Activated naive CD4-positive, alpha-beta T cell treated with Interleukin-2 at 50 U/mL for 16 hours (primary cell): ENCODE measurements around the gene TNFAIP8L3.

Experiments used
- DNase-seq: peaks from one replicate; pipeline ENCODE4 v3.0.0-alpha.2; 2020

Gene TNFAIP8L3

DNA sequence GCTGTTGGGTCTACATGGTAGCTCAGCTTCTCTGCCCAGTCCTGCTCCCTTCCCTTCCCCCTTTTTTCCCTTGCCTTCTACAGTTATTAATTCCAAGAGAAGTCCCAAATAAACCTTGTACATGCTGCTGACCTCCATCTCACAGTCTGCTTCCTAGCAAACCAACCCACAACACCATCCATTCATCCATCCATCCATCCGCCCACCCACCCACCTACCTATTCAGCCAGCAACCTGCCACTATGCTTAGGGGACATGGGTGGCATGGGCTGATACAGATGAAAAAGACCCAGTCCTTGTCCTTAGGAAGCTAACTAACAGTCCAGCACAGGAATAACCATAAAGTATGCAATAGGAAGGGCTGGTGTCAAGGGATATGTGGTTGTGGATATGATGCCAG is 5.7 kb downstream of the TNFAIP8L3 start:
- no peak for DNase-seq

DNA sequence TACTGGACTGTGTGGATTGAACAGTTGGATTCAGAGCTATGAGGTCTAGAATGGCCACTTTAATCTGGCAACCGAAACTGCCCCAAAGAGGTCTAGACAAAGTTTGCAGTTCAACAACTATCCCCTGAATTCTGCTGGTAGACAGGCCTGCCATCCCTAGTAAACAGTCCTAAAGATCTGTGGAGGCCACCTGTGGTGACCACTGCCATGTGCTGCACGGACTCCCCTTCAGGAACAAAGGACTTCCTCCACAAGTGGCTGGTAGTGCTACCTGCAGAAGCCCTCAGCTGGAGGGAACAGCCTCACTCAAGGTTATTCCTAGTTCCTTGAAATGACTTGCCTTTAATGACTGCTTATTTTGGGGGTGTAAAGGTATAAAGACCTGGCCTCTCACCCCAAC is 6.1 kb downstream of the TNFAIP8L3 start:
- DNase-seq, result no peak

DNA sequence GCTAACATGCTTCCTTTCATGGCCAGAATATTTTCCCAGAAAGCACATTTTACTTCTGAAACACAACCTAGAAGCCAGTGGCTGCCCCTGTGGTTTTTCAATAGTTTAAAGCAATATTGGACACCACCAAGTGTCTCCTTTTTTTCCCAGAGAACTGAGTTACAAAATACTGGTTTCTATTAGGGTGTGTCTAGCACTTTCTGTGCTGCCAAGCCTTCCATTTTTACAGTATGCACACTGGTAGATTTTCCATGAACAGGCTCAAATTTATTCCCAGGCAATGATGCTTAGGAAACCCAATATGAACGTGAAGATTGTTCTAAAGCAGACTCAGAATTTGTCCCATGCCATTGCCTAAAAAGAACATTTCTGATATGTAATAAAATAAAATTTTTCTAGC is 7.2 kb downstream of the TNFAIP8L3 start:
- DNase-seq, result no peak

DNA sequence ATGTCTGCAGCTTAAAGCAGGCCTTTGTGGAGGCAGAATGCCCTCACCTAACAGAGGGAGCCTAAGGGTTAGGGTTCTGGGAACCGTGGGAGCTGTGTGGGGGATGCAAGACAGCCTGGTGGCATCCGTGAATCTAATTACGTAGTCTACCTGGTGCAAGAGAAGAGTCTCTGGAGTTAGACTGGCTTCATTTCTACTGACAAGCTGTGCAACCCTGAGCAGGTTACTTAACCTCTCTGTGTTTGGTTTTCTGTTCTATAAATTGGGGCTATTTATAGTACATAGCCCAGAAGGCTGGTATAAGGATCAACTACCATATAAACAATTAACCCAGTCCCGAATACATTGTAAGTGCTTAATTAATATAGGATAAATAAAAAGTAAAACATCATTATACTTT is 8.3 kb downstream of the TNFAIP8L3 start:
- no peak for DNase-seq

DNA sequence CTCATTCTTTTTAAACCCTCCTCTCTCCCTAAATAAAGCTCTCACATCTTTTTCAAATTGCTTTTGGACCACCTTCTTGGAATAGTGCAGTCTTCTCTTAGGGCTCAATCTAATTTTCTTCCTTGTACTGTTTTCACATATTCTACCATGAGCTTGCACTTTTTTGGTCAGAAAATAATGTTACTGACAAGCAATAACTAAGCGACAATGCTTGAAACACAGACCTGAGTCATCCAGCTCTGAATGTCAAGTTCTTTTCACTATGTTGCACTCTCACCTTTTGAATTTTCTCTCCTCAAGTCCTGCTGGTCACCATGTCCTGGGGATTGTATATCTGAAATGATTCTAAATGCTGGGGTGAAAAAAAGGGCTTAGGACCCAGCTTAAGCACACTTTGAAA is 8.9 kb downstream of the TNFAIP8L3 start:
- DNase-seq, result no peak

DNA sequence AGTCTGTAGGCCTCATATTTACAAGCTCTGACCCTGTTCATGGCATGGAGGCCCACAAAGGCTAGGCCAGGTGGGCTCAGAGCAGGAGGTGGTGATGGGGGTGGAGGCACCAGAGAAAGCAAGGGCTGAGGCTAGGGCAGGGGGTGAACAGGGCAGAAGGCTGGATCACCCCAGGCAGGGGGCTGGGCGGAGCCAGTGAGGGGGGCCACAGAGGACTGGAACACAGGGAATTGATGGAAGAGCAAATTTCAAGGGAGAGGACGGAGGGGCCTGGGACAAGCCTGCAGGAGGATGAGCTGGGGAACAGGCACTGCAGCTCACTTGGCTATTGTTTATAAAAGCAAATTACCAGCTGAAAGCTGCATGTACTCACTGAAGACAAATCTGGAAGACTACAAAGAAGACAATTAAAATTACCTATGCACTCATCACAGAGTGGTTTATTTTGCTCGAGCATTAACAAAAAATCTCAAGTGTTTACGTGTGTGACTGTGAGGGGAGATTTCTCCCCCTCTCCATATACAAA is 11.0 kb downstream of the TNFAIP8L3 start:
- no peak for DNase-seq

DNA sequence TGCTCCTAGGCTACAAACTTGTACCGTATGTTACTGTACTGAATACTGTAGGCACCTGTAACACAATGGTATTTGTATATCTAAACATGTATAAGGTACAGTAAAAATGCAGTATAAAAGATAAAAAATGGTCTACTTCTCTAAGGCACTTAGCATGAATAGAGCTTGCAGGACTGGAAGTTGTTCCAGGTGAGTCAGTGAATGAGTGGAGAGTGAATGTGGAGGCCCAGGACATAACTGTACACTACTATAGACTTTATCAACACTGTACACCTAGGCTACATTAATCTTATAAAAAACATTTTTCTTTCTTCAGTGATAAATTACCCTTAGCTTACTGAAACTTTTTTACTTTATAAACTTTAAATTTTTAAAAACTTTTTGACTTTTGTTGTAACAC is 12.5 kb downstream of the TNFAIP8L3 start:
- DNase-seq, result no peak

DNA sequence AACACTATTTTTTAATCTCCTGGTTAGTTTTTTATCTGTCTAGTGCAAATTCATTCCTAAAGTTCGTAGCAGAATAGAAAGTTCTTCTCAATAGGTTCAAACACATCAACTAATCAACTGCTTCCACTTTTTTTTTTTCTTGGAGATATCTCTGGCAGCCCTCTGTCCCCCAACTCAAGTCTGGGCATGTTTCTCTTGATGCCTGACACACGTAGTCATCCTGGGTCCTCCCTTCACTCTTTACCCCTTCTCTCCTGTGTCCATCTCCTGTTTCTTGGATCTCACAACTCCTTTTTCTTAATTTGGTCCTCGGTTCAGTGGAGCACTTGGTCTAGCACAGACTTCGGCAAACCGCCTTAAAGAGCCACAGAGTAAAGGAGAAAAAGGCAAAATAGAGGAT is 14.4 kb downstream of the TNFAIP8L3 start:
- no peak for DNase-seq

DNA sequence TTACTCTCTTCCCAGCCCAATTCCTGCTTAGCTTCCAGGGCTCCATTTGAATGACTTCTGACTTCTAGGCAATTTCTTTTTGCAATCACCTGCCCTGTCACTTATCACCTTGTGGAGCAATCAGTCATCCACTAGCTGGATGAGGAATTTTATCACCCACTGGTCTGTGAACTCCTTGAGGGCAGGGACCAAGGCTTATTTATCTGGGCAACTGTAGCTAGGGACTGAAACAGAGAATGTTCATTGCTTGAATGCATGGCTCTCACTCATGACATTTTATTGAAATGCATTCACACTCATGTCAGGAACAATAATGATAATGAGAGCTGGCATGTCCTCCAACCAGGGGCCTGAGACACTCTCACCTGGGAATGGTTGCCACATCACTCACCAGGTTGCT is 15.5 kb downstream of the TNFAIP8L3 start:
- no peak for DNase-seq

DNA sequence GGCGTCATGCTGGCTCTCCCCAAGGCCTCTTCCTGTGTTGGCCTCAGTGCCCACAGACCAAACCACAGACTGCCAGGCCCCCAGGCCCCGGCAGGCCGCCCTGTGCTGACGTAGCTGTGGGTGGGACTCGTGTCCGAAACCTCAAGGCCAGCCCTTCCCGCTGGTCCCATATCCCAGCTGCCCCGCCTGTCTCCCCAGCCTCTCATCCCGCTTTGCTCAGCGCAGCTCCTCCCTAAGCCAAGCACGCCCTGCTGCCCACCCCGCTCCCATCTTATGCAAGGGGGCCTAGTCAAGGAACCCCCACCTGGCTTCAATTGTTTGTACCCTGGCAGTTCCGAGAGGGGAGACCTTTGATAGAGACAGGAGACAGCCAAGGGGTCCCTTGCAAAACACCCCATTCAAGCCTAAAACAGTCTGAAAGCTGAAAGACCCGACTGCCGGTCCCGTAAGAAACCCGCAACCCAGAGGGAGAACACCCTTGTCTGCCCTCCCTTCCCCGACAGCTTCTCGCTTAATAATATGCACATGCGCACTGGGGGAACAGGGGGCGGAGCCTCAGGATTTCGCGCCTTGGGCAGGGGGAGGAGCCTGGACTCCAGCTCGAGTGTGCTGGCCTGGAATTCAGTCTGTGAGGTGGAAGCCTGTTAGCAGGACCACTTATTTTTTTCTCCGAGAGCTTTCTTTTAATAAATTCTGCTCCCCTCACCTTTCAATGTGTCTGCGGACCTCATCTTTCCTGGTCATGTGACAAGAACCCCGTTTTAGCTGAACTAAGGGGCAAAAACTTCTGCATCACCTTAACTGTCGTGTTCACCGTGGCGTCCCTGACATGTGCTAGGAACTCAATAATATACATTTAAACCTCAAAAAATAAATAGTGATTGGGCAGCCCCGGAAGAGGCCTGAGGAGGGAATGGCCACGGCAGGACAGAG is 17.2 kb downstream of the TNFAIP8L3 start:
- peak; percentile 39 for DNase-seq

DNA sequence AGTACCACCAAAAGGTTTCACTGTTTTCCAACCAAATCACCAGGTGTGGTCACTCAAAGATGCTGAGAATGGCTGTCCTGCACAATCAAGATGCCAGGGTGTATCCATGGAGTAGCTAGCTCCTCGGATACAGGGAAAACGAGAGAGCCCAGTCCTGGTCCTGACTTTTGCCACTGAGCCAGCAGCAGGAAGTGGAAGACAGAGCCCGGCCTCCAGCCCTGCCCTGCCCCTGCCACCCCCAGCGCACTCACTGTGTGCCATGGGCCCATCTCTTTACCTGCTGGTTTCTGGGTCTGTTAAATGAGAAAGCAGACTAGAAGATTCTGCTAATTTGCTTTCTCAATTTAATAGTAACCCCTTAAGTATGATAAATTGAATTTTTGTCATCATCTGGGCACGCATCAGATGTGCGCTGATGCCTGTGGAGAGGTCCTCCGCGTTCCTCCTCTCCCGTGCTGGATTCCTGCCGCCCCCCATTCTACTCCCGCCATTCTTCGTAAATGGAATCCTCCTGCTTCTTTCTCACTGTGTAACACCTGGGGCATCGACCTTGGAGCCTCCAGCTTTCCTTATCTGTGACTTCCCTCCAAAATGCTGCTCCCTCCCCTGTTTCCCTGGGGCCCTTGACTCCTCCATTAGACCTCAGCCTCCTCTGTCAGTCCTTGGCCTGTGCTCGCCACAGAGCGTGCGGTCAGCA is 18.0 kb downstream of the TNFAIP8L3 start:
- DNase-seq, result no peak

DNA sequence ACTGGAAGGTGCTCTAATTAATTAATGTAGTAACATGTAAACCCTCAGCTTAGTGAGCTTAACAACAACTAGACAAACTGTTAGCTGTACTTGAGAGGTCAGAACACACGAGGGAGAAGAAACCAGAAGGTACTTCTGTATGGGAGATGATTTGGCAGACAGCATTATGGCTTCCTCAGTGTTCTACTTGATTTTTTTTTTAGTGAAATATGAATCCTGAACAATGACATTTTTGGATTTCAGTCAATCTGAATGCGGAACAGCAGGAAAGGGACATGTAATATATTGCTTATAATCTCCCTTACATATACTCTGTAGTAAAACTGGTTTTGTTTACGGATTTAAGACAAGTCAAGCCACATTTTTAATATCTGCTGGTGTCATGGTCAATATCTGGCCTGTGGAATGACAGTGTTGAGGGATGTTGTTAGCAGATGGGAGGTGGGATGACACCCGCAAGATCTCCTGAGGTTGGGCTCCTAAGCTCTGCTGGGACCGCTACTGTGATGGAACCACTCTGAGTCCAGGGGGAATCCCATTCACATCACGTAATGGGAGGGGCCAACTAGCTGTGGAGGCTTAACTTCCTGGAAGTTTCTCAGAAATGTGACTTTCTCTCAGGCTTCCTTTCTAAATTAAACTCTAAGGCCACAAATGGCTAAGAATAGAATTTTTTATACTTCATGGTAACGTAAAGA is 18.7 kb downstream of the TNFAIP8L3 start:
- no peak for DNase-seq

DNA sequence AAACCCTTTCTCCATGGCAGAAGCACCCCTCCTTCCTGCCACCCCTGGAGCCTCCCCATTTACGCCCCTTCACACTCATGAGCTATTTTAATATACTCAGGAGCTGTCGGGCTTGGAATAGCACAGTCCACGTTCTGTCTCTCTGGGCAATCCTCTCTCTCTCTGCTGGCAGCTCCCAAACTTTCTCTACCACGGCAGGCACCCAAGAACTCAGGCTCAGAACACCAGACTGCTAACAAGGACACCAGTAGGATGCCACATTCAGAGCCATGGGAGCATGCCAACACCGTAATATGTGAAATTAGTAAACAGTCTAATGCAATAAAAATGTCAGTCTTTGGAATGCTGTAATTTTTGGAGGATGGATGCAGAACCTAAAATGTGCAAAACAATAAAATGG is 19.3 kb downstream of the TNFAIP8L3 start:
- no peak for DNase-seq

DNA sequence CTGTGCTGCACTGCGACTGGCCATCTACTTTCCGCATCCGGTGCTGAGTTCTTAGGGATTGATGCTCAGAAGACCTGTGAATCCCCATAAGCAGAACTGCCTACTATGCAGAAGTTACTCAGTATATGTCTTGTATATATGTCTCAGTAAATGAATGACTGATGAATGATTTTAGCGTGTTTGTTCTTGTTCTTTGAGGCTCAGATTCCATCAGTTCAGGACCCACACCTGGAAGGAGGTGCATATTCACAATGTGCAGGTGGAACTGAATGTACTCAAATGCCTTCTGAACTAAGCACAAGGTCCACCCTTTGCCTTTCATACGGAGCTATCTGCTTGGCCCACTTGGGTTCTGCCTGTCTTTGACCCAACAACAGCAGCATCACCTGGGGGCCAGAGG is 19.8 kb downstream of the TNFAIP8L3 start:
- no peak for DNase-seq

DNA sequence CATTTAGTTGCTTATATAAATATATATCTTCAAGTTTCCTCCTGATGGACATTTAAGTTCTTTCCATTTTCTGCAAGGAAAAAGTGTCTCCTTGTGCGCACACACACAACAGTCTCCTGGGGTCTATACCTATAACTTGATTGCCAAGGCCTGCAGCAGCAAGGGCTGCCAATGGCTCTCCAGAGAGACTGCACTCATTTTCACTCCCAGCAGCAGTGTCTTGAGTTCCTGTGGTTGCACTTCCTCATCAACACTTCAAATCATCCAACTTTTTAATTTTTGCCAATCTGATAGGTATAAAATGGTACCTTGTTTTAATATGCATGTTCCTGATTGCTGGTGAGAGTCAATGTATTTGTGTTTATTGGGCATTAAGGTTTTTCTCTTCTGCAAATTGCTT is 23.1 kb downstream of the TNFAIP8L3 start:
- DNase-seq, result no peak

DNA sequence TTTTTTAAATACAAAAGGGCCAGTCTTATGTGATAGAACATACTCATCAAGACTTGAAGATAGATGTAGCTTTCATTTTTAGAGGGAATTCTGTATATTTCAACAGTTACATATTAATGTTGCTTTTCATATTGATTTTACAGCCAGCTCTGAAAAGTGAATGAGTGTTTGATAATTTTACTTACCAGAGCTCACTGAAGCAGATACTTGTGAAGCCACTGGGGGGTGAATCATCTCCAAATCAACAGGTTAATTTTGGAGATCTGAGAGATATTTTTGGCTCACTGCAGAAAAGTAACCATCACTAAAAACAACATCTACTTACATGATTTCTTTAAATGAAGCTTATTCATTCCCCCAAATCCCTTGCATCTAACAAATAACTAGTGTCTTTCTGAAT is 24.7 kb downstream of the TNFAIP8L3 start:
- DNase-seq, result no peak

DNA sequence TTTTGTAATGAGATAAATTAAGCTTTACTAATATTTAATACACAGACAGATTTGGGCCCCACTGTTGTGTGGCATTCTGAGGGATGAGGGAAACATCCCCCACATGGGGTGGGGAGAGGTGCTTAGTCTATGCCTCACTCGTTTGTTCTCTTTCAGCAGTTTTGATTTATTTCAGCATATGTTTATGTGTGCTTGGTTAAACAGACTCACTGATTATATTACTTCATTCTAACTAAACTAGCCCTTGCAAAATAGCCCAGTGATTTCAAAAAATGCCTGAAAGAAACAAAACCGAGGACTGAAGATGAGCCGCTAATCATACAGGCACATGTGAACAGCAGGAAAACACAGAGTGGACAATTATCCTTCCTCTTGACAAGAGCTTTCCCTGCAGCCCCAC is 27.2 kb downstream of the TNFAIP8L3 start:
- DNase-seq, result no peak

DNA sequence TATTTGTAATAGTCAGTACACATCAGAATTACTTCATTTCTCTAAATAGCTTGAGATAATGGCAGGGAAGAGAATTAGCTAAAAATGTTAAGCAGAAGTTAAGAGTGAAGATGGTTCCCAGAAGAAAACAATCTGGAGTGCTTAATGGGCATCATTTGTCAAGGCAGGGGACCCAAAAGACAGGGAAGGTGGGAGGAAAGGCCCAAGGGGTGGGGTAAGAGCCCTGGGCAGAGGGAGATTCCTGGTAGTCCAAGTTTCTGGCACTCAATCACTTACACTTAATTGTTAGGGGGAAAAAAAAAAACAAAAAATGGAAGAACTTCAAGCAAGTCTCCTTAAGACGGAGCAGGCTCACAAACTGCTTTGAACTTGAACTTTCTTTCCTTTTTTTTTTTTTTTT is 28.9 kb downstream of the TNFAIP8L3 start:
- DNase-seq, result no peak

DNA sequence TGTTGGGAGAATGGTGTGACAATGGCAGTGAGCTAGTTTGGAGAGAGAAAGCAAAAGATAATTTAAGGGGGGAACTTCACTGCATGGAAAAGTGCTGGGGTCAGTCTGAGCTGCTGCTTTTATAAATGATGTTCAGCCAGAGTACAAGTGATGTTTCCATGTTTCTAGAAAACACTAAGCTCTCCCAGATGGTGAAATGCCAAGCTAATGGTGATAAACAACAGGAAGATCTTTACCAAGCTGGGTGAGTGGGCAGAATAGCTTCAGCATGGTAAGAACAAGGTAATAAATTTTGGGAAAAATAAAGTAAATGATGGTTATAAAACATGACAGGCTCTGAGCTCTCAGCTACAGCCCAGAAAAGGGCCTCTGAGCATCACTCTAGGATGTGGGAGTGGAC is 29.4 kb downstream of the TNFAIP8L3 start:
- DNase-seq, result no peak

DNA sequence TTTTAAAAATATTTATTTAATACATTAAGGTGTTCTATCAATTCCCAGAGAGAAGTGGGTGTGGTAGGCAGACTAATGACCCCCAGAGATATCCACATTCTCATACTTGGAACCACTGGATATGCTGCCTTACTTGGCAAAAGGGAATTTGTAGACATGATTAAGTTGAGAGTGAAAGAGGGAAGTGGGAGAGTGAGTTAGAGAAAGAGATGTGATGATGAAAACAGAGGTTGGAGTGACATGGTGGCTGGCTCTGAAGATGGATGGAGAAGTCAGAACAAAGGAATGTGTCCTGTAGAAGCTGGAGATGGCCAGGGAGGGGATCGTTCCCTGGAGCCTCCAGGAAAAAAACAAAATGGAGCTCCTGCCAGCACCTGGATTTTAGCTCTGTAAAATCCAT is 32.0 kb downstream of the TNFAIP8L3 start:
- DNase-seq, result no peak

DNA sequence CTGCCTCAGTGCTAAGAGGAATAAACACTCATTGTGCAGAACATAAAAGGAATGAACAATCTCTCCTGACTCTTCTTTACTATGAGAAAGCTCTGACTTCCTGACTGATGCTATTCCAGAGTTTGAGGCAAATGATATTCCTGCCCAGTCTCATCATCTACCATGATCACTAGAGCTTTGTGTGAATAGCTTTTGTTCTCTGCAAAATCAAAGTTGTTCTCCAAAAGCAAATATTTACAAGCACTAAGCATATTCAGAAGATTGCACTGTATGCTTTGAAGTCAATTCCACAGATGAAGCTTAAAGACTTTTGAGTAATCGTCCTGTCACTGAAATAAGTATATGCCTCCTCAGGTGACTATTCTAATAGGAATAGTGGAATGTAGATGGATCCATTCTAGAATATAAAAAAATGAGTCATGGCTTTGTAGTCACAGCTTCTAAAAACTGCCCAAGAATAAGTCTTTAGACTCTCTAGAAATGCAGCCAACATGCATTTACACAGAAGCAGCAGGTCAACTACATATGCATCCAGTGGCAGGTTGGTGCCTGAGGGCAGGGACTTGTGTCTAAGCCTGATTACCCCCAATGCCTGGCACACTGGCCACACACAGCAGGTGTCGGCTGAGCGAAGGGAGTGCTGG is 34.6 kb downstream of the TNFAIP8L3 start:
- no peak for DNase-seq

DNA sequence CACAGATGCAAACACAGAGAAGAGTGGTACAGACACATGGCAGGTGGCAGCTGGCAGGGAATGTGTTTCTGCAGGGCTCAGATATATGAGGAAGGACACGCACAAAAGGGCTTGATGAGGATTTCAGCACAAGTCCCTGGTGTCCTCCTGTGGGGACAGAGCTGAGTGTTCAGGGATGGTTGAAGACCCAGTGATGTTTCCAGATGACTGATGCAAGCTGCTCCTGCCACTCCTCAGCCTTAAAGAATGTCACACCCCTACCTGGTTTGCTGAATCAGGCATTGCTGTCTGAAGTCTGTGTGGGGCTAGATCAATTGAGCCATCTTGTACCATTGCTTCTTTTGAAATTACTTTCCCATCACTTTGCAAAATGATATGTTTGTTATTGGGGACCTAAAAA is 40.2 kb downstream of the TNFAIP8L3 start:
- DNase-seq, result no peak

DNA sequence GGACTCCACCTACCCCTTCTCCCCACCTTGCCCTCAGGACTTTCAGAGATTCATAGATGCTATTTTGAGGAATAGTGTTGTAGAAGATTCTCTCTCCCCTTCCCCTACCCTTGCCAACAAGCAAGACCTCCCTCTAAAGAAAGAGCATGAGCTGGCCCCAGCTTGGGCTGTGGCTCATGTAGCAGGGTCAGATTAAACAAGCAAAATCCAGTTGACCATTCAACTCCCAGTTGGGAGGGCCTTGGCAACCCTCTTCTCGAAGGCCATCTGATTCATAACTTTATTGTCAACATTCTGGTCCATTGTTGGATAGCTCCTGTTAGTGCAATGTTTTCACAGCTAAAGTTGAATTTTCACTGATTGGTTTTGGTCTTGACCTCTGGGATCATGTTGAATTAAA is 41.1 kb downstream of the TNFAIP8L3 start:
- DNase-seq, result no peak
